HG02642 (cell line): ENCODE data around the gene ABCB10.
"Not testable (repeated sequence)": the region's sequence is repeated elsewhere in the genome, so short reads cannot be mapped to it uniquely, and the experiment has no call there.

Experiments
- ATAC-seq: cut with Tn5 transposase; IDR thresholded peaks from one replicate; pipeline ENCODE4 v1.9.1; 2021; ENCODE audit warnings: mild to moderate bottlenecking; ENCODE audit not compliant: unreplicated experiment, poor library complexity

ABCB10 gene

GRCh38 chr1:229480495-229480894 lies 78.0 kb downstream of the ABCB10 start:
- ATAC-seq = no peak

- peak; percentile 74 for ATAC-seq
These were observed 78.7 kb downstream of the ABCB10 start for GRCh38 chr1:229479660-229480399.

DNA sequence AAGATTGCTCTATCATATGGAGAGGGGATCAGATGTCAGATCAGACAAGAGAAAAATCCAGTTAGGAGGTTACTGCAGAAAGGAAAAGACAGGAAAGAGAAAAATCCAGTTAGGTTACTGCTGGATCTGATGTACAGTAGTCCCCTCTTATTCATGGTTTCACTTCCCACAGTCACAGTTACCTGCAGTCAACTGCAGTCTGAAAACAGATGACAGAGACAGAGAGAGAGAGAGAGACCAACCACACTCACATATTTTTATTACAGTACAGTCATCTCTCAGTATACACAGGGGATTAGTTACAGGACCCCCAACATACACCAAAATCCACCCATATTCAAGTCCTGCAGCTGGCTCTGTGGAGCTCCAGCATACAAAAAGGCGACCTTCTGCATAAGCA lies 79.7 kb downstream of the ABCB10 start:
- peak; percentile 68 for ATAC-seq

DNA sequence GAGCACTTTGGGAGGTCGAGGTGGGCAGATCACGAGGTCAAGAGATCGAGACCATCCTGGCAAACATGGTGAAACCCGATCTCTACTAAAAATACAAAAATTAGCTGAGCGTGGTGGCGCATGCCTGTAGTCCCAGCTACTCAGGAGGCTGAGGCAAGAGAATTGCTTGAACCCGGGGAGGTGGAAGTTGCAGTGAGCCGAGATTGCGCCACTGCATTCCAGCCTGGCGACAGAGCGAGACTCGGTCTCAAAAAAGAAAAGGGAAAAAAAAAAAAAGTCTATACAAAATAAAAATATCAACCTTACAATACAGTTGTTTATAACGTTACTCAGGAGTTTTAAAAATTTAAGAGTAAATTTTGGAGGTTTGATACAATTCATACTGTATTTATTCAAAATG lies 82.6 kb downstream of the ABCB10 start:
- not testable (repeated sequence) for ATAC-seq

DNA sequence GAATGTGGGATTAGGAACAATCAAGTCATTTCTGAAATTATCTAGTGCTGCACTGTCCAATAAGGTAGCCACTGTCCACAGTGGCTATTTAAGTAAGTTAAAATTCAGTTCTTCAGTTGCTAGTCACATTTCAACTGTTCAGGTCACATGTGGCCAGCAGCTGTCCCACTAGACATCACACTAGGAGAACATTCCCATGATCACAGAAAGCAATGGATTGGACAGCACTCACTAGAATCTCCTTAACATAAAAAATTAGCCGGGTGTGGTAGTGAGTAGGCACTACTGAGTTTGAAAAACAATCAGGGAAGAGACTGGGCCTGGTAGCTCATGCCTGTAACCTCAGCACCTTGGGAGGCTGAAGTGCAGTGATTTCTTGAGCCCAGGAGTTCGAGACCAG lies 84.0 kb downstream of the ABCB10 start:
- ATAC-seq = no peak

- no peak for ATAC-seq
These were observed 87.3 kb downstream of the ABCB10 start for GRCh38 chr1:229471175-229471574.

- ATAC-seq = no peak
These were observed 88.0 kb downstream of the ABCB10 start for GRCh38 chr1:229470406-229471043.

DNA sequence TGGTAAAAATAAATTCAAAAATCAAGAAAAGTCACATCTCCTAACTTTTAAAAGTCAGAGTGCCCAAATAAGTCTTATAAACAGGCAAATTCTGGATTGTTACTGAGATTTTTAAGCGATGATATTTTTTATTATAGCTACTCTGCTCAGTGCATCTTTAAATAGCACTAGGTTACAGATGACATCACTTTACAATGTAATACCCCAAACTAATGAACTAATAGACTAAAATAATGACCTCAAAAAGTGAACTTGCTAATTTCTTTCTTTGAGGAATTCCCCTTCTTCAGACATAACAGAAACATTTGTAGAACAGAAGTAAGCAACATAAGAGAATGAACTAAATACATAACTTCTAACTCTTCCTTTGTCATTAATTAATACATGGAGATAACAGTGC lies 91.6 kb downstream of the ABCB10 start:
- ATAC-seq = no peak
